HCT116 (cell line): ENCODE measurements around the gene LCA5L. TPM values are rescaled to one million over a fixed set of nuclear protein-coding genes. Genes with fewer than 3 reads are reported as not detected.

ENCODE experiments used
- ATAC-seq: fragments of 200-7000 bp; cut with Tn5 transposase; 2 replicates; pipeline ENCODE4 v1.9.1; 2020; ENCODE audit warnings: mild to moderate bottlenecking, moderate library complexity
- BruUV-seq: library from RNA; stranded (reverse); fragments of 400-500 nt; replicated peaks from 2 replicates; lab custom pipeline; 2021; lab: Mats Ljungman, UMichigan
- CTCF ChIA-PET: fragments of 300-600 bp; sonication (Branson Sonifier 250); formaldehyde crosslinking; loops from one replicate; lab custom pipeline; 2021; ENCODE audit warnings: antibody characterized with exemption; lab: Charles Lee
- POLR2A ChIA-PET: fragments of 300-600, 350-600 bp; sonication (Branson Sonifier 250); formaldehyde crosslinking; loops from one replicate; lab custom pipeline; 2021; ENCODE audit warnings: antibody characterized with exemption; lab: Charles Lee
- RAD21 ChIA-PET, 2 experiments: fragments of 300-600 bp; sonication (Branson Sonifier 250); formaldehyde crosslinking; loops; one replicate each; lab custom pipeline; 2023; ENCODE audit warnings: low total read pairs in 2 of 2; ENCODE audit not compliant: uncharacterized antibody in 2 of 2, unreplicated experiment in 2 of 2, low non-redundant PET in 1 of 2; lab: Charles Lee
- DNase-seq: peaks from one replicate; pipeline ENCODE4 v3.0.0-alpha.2; 2010; ENCODE audit warnings: low read depth, low spot score
- H2AFZ ChIP-seq: fragments of 200-600 bp; shearing (Covaris generic), sonication (generic); 2 replicates; pipeline ENCODE4 v1.6.1; 2017; ENCODE audit warnings: low read depth, mixed run types, mixed read lengths, antibody characterized with exemption, low read length; ENCODE audit not compliant: poor library complexity, severe bottlenecking
- H3K27ac ChIP-seq: 2 replicates; pipeline ENCODE4 v1.5.1; 2012; ENCODE audit warnings: low read depth, low read length
- H3K27me3 ChIP-seq: fragments of 200-600 bp; sonication (generic); 2 replicates; pipeline ENCODE4 v1.6.1; 2016; ENCODE audit warnings: mixed run types, low read length, mixed read lengths; ENCODE audit not compliant: insufficient read depth
- H3K36me3 ChIP-seq, 2 experiments: fragments of 200-500 bp in 1 of 2; fragments of 200-600 bp in 1 of 2; sonication (Bioruptor generic) in 1 of 2; sonication (generic) in 1 of 2; 2 replicates each; pipeline versions ENCODE4 v1.5.1 to v1.6.1; 2014 to 2016; ENCODE audit warnings: low read length in 2 of 2, inconsistent platforms in 1 of 2, mixed read lengths in 1 of 2, mixed run types in 1 of 2; ENCODE audit not compliant: insufficient read depth in 2 of 2, control insufficient read depth in 1 of 2
- H3K4me1 ChIP-seq, 2 experiments: fragments of 200-600 bp in 1 of 2; sonication (generic) in 1 of 2; 2 replicates each; pipeline versions ENCODE4 v1.5.1 to v1.6.1; 2012 to 2017; ENCODE audit warnings: low read length in 2 of 2, inconsistent platforms in 1 of 2, mild to moderate bottlenecking in 1 of 2, mixed read lengths in 1 of 2, mixed run types in 1 of 2, moderate library complexity in 1 of 2; ENCODE audit not compliant: insufficient read depth in 2 of 2, control insufficient read depth in 1 of 2
- H3K4me2 ChIP-seq: fragments of 200-600 bp; sonication (generic); 2 replicates; pipeline ENCODE4 v1.6.1; 2017; ENCODE audit warnings: mixed run types, low read length, mixed read lengths
- H3K4me3 ChIP-seq, 2 experiments: fragments of 200-600 bp in 1 of 2; sonication (generic) in 1 of 2; replicated peaks in 1 of 2; 2 replicates each; pipeline ENCODE4 v1.5.1; 2011 to 2016; ENCODE audit warnings: low read length in 2 of 2, control low read depth in 1 of 2, low read depth in 1 of 2, mild to moderate bottlenecking in 1 of 2, mixed read lengths in 1 of 2, mixed run types in 1 of 2
- H3K79me2 ChIP-seq: fragments of 200-600 bp; sonication (generic); 2 replicates; pipeline ENCODE4 v1.6.1; 2017; ENCODE audit warnings: mild to moderate bottlenecking, mixed run types, low read length, moderate library complexity, mixed read lengths; ENCODE audit not compliant: insufficient read depth
- H3K9ac ChIP-seq: fragments of 200-600 bp; sonication (generic); 2 replicates; pipeline ENCODE4 v1.6.1; 2016; ENCODE audit warnings: low read length, mixed read lengths
- H3K9me2 ChIP-seq: fragments of 200-600 bp; sonication (generic), shearing (Covaris generic); 2 replicates; pipeline ENCODE4 v1.6.1; 2017; ENCODE audit warnings: mixed run types, mild to moderate bottlenecking, moderate library complexity; ENCODE audit not compliant: insufficient read depth
- H3K9me3 ChIP-seq, 2 experiments: fragments of 200-500 bp in 1 of 2; fragments of 200-600 bp in 1 of 2; sonication (Bioruptor generic) in 1 of 2; sonication (generic) in 1 of 2; 2 replicates each; pipeline ENCODE4 v1.6.1; 2014 to 2017; ENCODE audit warnings: low read length in 2 of 2, mixed read lengths in 2 of 2, inconsistent platforms in 1 of 2, low read depth in 1 of 2, mild to moderate bottlenecking in 1 of 2, mixed run types in 1 of 2, moderate library complexity in 1 of 2; ENCODE audit not compliant: control insufficient read depth in 1 of 2, insufficient read depth in 1 of 2
- H4K20me1 ChIP-seq: fragments of 200-600 bp; sonication (generic), shearing (Covaris generic); 2 replicates; pipeline ENCODE4 v1.6.1; 2017; ENCODE audit warnings: mixed run types, mild to moderate bottlenecking, moderate library complexity; ENCODE audit not compliant: insufficient read depth
- ATF3 ChIP-seq: IDR thresholded peaks from 2 replicates; pipeline ENCODE4 v1.6.1; 2012
- CBX3 ChIP-seq: IDR thresholded peaks from 2 replicates; pipeline ENCODE4 v1.6.1; 2012; ENCODE audit warnings: low read depth
- CEBPB ChIP-seq: IDR thresholded peaks from 2 replicates; pipeline ENCODE4 v1.6.1; 2012; ENCODE audit warnings: low read depth
- ELF1 ChIP-seq: IDR thresholded peaks from 2 replicates; pipeline ENCODE4 v1.6.1; 2012; ENCODE audit warnings: low read depth, borderline replicate concordance
- EZH2 ChIP-seq: fragments of 200-600 bp; sonication (generic); IDR thresholded peaks from 2 replicates; pipeline ENCODE4 v1.6.1; 2017; ENCODE audit warnings: antibody characterized with exemption, mixed run types
- EZH2phosphoT487 ChIP-seq: fragments of 200-600 bp; IDR thresholded peaks from 2 replicates; pipeline ENCODE4 v1.6.1; 2018; ENCODE audit warnings: antibody characterized with exemption, borderline replicate concordance
- FOSL1 ChIP-seq: IDR thresholded peaks from 2 replicates; pipeline ENCODE4 v1.6.1; 2012; ENCODE audit warnings: low read depth
- JUND ChIP-seq: IDR thresholded peaks from 2 replicates; pipeline ENCODE4 v1.6.1; 2012
- MAX ChIP-seq: IDR thresholded peaks from 2 replicates; pipeline ENCODE4 v1.6.1; 2012
- POLR2A ChIP-seq: IDR thresholded peaks from 2 replicates; pipeline ENCODE4 v1.7.0; 2011; ENCODE audit warnings: borderline replicate concordance; ENCODE audit not compliant: insufficient read depth, insufficient read length; ENCODE audit errors: extremely low read depth
- POLR2AphosphoS5 ChIP-seq: IDR thresholded peaks from 2 replicates; pipeline ENCODE4 v1.6.1; 2011; ENCODE audit warnings: mild to moderate bottlenecking, low read depth, low read length, moderate library complexity
- RAD21 ChIP-seq: IDR thresholded peaks from 2 replicates; pipeline ENCODE4 v1.6.1; 2012; ENCODE audit warnings: low read depth, mild to moderate bottlenecking
- SIN3A ChIP-seq: IDR thresholded peaks from 2 replicates; pipeline ENCODE4 v1.6.1; 2012; ENCODE audit warnings: low read depth
- SP1 ChIP-seq: IDR thresholded peaks from 2 replicates; pipeline ENCODE4 v1.6.1; 2012; ENCODE audit warnings: low read depth
- SRF ChIP-seq: IDR thresholded peaks from 2 replicates; pipeline ENCODE4 v1.6.1; 2012; ENCODE audit warnings: low read depth
- TCF7L2 ChIP-seq: IDR thresholded peaks from 2 replicates; pipeline ENCODE4 v1.7.0; 2011; ENCODE audit warnings: borderline replicate concordance, inconsistent platforms; ENCODE audit not compliant: insufficient read depth, insufficient read length; ENCODE audit errors: extremely low read depth
- YY1 ChIP-seq: IDR thresholded peaks from 2 replicates; pipeline ENCODE4 v1.6.1; 2011; ENCODE audit warnings: low read length, low read depth, moderate library complexity, mild to moderate bottlenecking; ENCODE audit not compliant: insufficient replicate concordance; ENCODE audit errors: extremely low read depth
- ZFX ChIP-seq: fragments of 450-650 bp; IDR thresholded peaks from 2 replicates; pipeline ENCODE4 v1.6.1; 2017
- ZNF274 ChIP-seq: fragments of 200-500 bp; sonication (Bioruptor generic); IDR thresholded peaks from 2 replicates; pipeline ENCODE4 v1.6.1; 2014; ENCODE audit warnings: mild to moderate bottlenecking, low read depth, low read length, inconsistent platforms
- intact Hi-C: fragments of 100-400 bp; cut with micrococcal nuclease; formaldehyde crosslinking; loops from 2 replicates; pipeline ENCODE4 v1.10.0; 2022
- total RNA-seq: library from RNA; stranded (reverse); gene quantifications from one replicate; pipeline ENCODE4 v1.2.1, GENCODE V29; 2021; ENCODE audit not compliant: unreplicated experiment
- TF ChIP-seq, protein P1 (sequence below): IDR thresholded peaks from 2 replicates; pipeline ENCODE4 v1.6.1; 2011; ENCODE audit warnings: mild to moderate bottlenecking, low read length, moderate library complexity; ENCODE audit not compliant: insufficient replicate concordance; ENCODE audit errors: extremely low read depth

Gene LCA5L
- total RNA-seq, 1 experiment from 2014 or later, result 1.9 TPM

- no TSS peak for BruUV-seq
Observed at GRCh38 chr21:39472786-39473185, 27.2 kb upstream of the LCA5L start.

More at GRCh38 chr21:39472786-39473185, 27.2 kb upstream of the LCA5L start:
- CTCF ChIA-PET, result no interaction called here
- no peaks in the 10 kb centered on the region for H4K20me1 ChIP-seq
- RAD21 ChIA-PET, result no interaction called here
- no peaks in the 10 kb centered on the region for H3K4me1 ChIP-seq
- no peak for ATAC-seq
- no peaks in the 10 kb centered on the region for H3K27me3 ChIP-seq
- H2AFZ ChIP-seq, result no peak overlapping the region
- no peak overlapping the region for H3K27ac ChIP-seq
- POLR2A ChIA-PET, result no interaction called here
- H3K4me2 ChIP-seq, result no peak overlapping the region
- no peaks in the 10 kb centered on the region for H3K79me2 ChIP-seq
- no peaks in the 10 kb centered on the region for H3K36me3 ChIP-seq
- H3K4me3 ChIP-seq, result no peak overlapping the region
- TF ChIP-seq TCF7L2 (no peak), POLR2AphosphoS5 (no peak), SIN3A (no peak), ZFX (no peak), YY1 (no peak), MAX (no peak), EZH2 (no peak), RAD21 (no peak), ELF1 (no peak), ZNF274 (no peak), CBX3 (no peak), ATF3 (no peak), CEBPB (no peak), FOSL1 (no peak), EZH2phosphoT487 (no peak), SRF (no peak), POLR2A (no peak), SP1 (no peak), JUND (no peak)
- TF ChIP-seq, protein P1, sequence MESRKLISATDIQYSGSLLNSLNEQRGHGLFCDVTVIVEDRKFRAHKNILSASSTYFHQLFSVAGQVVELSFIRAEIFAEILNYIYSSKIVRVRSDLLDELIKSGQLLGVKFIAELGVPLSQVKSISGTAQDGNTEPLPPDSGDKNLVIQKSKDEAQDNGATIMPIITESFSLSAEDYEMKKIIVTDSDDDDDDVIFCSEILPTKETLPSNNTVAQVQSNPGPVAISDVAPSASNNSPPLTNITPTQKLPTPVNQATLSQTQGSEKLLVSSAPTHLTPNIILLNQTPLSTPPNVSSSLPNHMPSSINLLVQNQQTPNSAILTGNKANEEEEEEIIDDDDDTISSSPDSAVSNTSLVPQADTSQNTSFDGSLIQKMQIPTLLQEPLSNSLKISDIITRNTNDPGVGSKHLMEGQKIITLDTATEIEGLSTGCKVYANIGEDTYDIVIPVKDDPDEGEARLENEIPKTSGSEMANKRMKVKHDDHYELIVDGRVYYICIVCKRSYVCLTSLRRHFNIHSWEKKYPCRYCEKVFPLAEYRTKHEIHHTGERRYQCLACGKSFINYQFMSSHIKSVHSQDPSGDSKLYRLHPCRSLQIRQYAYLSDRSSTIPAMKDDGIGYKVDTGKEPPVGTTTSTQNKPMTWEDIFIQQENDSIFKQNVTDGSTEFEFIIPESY, result no peak
- TF ChIP-seq, all 23 proteins: peak for 0
- no peaks in the 10 kb centered on the region for H3K9me3 ChIP-seq
- DNase-seq, result no peak
- no peaks in the 10 kb centered on the region for H3K9me2 ChIP-seq
- intact Hi-C loops, result no loop called here
- no peak overlapping the region for H3K9ac ChIP-seq
